SK-N-SH treated with all-trans-retinoic acid at 6 μM for 48 hours (cell line): ENCODE results near the gene YJEFN3.

Experiments used
- OSR1 ChIP-seq: fragments of 250-450 bp; sonication (Bioruptor Pico); IDR thresholded peaks from 2 replicates; pipeline ENCODE4 v1.8.0; 2022; ENCODE audit warnings: moderate library complexity, mild to moderate bottlenecking, inconsistent platforms
- ZFP3 ChIP-seq: fragments of 250-450 bp; sonication (Bioruptor Pico); IDR thresholded peaks from 2 replicates; pipeline ENCODE4 v1.5.0; 2020; ENCODE audit warnings: mild to moderate bottlenecking, moderate library complexity
- ZFP30 ChIP-seq: fragments of 450-650 bp; formaldehyde crosslinking; IDR thresholded peaks from 2 replicates; pipeline ENCODE4 v1.5.0; 2022; ENCODE audit warnings: mild to moderate bottlenecking, moderate library complexity
- TF ChIP-seq, protein P1 (sequence below): fragments of 250-450 bp; sonication (Bioruptor Pico); IDR thresholded peaks from 2 replicates; pipeline ENCODE4 v1.5.1; 2021; ENCODE audit warnings: mild to moderate bottlenecking, moderate library complexity

DNA sequence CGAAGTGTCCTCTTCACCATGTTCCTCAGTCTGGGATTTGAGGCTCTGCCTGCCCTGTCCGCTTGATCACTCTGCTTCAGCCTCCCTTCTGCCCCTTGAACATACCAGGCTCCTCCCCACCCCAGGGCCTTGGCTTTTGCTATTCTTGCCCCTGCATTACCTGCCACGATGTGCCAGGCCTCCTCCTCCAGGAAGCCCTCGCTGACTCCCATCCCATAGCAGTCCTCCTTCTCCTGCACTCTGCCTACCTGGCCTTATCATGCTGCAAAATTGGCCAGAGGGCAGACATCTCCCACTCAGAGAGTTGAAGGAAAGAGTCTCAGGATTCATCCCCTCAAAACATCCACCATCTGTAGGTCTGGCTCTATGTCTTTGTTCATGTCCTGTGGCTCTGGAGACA lies 2.2 kb downstream of the YJEFN3 start:
- TF ChIP-seq ZFP3 (CRISPR knock-in tag) (no peak), ZFP30 (CRISPR knock-in tag) (no peak), OSR1 (no peak)
- TF ChIP-seq, protein P1, sequence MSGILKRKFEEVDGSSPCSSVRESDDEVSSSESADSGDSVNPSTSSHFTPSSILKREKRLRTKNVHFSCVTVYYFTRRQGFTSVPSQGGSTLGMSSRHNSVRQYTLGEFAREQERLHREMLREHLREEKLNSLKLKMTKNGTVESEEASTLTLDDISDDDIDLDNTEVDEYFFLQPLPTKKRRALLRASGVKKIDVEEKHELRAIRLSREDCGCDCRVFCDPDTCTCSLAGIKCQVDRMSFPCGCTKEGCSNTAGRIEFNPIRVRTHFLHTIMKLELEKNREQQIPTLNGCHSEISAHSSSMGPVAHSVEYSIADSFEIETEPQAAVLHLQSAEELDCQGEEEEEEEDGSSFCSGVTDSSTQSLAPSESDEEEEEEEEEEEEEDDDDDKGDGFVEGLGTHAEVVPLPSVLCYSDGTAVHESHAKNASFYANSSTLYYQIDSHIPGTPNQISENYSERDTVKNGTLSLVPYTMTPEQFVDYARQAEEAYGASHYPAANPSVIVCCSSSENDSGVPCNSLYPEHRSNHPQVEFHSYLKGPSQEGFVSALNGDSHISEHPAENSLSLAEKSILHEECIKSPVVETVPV (CRISPR knock-in tag), result no peak
